Measurements from ENCODE around the gene DNAJC1.
"Not testable (repeated sequence)": the region's sequence is repeated elsewhere in the genome, so short reads cannot be mapped to it uniquely, and the experiment has no call there.

- TF ChIP-seq, protein P1, sequence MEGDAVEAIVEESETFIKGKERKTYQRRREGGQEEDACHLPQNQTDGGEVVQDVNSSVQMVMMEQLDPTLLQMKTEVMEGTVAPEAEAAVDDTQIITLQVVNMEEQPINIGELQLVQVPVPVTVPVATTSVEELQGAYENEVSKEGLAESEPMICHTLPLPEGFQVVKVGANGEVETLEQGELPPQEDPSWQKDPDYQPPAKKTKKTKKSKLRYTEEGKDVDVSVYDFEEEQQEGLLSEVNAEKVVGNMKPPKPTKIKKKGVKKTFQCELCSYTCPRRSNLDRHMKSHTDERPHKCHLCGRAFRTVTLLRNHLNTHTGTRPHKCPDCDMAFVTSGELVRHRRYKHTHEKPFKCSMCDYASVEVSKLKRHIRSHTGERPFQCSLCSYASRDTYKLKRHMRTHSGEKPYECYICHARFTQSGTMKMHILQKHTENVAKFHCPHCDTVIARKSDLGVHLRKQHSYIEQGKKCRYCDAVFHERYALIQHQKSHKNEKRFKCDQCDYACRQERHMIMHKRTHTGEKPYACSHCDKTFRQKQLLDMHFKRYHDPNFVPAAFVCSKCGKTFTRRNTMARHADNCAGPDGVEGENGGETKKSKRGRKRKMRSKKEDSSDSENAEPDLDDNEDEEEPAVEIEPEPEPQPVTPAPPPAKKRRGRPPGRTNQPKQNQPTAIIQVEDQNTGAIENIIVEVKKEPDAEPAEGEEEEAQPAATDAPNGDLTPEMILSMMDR (IDR thresholded peaks at IDR 0.05), result not testable (repeated sequence)
- TF ChIP-seq POLR2A (IDR thresholded peaks at IDR 0.05), result not testable (repeated sequence)
Measured at GRCh38 chr10:21822273-21822672, 181.3 kb downstream of the DNAJC1 start.
